Posterior vena cava (tissue), 2 donors: Measurements from ENCODE around the gene CD3D. TPM values are rescaled to one million over a fixed set of nuclear protein-coding genes. Genes with fewer than 3 reads are reported as not detected.
"Not testable (repeated sequence)": the region's sequence is repeated elsewhere in the genome, so short reads cannot be mapped to it uniquely, and the experiment has no call there.

ENCODE experiments used
- DNase-seq: peaks from one replicate; pipeline ENCODE4 v3.0.0-alpha.2; 2020; ENCODE audit warnings: low spot score
- intact Hi-C, 2 donors: fragments of 100-400 bp; cut with DNase I; formaldehyde crosslinking; loops; one replicate each; pipeline versions ENCODE4 v1.14.1 to v1.14.2; 2022 to 2023
- total RNA-seq, 2 donors: library from RNA; stranded (reverse); fragmentation: NEBNext Ultra II Directional; extraction: Animal tissue kit (Norgen Biotek cat#: 25700); gene quantifications; one replicate each; pipeline ENCODE4 v1.2.1, GENCODE V29; 2021
- donor health status: DM: yes; HTN: yes; CAD: no.
- donor health status: DM: yes; HTN: yes; CAD: no.

CD3D gene
- total RNA-seq, 2 donors from 2014 or later: 1.2 TPM; not detected in 1

DNA sequence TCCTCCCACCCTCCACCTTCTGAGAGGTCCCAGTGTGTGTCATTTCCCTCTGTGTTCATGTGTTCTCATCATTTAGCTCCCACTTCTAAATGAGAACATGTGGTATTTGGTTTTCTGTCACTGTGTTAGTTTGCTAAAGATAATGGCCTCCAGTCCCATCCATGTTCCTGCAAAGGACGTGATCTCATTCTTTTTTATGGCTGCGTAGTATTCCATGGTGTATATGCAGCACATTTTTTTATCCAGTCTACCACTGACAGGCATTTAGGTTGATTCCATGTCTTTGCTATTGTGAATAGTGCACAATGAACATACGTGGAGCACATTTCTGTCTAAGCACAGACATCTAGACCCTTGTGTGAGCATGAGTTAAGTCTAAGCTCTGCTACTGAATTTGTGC is 32.2 kb downstream of the CD3D start:
- no peak for DNase-seq
- intact Hi-C loops: no loop called here

DNA sequence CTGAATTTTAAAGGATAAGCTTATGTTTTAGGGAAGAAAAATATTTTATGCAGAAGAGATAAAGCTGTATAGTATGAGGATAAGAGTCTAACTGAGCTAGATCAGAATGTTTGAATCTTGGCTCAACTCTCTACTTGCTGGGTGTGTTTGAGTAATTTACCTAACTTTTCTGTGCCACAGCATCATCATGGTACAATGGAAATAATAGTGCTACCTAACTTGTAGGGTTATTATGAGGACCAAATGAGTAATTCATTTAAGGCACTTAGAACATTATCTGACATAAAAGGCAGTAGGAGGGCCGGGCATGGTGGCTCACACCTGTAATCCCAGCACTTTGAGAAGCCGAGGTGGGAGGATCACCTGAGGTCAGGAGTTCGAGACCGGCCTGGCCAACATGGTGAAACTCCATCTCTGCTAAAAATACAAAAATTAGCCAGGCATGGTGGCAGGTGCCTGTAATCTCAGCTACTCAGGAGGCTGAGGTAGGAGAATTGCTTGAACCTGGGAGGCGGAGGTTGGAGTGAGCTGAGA is 33.4 kb downstream of the CD3D start:
- DNase-seq, intact Hi-C loops: not testable (repeated sequence)

DNA sequence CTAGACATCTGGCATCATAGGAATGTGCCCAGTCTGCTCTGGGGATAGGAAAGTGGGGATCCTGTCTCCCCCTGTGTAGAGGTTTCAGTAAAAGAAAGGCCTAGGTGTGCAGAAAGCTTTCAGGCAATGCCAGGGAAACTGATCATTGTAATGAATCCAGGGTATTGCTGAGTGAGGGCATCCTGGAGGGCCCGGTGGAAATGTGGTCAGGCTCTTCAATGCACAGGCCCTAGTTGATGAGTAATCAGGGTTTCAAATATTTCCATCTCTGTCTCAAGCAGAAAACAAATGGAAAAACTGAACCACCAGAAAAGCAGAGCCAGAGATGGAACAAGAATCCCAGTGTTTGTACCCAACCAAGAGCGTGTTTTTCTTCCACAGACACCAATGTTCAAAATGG is 35.9 kb downstream of the CD3D start:
- DNase-seq: no peak
- intact Hi-C loops: no loop called here

DNA sequence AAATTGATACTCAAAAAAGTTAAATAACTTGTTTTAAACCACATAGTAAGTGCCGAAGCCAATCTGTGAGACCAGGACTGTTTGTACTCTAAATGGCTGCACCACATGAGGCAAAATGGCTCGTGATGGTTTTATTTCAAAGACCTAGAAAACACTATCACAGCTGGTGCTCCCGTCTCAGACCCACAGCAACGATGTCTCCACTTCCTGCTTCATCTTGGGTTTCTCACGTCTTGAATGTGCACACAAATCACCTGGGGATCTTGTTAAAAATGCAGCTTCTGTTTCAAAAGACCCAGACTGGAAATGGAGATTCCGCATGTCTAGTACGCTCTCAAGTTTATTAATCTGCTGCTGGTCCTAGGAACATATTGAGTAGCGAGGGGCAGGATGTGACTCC is 36.8 kb downstream of the CD3D start:
- DNase-seq: no peak
- intact Hi-C loops: no loop called here

DNA sequence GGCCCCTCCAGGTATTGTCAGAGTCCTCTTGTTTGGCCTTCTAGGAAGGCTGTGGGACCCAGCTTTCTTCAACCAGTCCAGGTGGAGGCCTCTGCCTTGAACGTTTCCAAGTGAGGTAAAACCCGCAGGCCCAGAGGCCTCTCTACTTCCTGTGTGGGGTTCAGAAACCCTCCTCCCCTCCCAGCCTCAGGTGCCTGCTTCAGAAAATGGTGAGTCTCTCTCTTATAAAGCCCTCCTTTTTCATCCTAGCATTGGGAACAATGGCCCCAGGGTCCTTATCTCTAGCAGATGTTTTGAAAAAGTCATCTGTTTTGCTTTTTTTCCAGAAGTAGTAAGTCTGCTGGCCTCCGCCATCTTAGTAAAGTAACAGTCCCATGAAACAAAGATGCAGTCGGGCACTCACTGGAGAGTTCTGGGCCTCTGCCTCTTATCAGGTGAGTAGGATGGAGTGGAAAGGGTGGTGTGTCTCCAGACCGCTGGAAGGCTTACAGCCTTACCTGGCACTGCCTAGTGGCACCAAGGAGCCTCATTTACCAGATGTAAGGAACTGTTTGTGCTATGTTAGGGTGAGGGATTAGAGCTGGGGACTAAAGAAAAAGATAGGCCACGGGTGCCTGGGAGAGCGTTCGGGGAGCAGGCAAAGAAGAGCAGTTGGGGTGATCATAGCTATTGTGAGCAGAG is 37.8 kb downstream of the CD3D start, which contains the start of gene CD3E:
Gene CD3E, plus strand, starts transcription at position 163 of the 681 bp plus-strand sequence. Its CDS starts 223 bp downstream, at position 386.
- intact Hi-C loops: no loop called here

DNA sequence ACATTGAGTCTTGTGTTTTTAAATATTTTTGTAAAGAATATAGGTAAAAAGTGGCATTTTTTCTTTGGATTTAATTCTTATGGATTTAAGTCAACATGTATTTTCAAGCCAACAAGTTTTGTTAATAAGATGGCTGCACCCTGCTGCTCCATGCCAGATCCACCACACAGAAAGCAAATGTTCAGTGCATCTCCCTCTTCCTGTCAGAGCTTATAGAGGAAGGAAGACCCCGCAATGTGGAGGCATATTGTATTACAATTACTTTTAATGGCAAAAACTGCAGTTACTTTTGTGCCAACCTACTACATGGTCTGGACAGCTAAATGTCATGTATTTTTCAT is 38.3 kb downstream of the CD3D start:
- intact Hi-C loops: no loop called here
- DNase-seq: no peak

More for the DNA sequence above, 37.8 kb downstream of the CD3D start, which contains the start of gene CD3E:
- no peak for DNase-seq

DNA sequence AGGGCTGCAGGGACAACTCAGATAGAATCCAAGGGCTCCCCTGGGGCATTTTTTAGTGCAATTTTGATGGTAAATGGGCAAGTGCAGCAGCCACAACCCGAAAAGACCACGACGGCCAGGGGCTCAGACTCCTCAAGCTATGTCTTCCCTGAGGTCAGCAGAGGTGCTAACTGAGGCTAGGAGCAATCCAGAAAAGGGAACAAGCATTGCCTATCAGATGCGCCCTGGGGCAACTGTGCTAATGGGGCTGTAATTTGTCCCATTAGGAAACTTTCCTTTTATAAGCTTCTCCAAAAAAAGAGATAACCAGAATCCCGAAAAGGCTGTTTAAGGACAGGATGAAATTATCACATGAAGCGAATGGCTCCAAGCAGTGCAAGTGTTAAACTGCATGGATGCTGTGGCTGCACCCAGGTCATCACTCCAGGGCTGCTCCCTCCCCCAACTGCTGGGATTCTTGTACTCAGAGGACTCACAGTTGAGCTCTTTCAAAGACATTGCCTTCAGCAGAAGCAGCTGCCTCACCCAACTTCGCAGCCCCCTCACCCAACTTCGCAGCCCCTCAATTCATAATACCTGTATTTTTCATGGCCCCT is 40.8 kb downstream of the CD3D start:
- intact Hi-C loops: no loop called here
- DNase-seq: no peak

DNA sequence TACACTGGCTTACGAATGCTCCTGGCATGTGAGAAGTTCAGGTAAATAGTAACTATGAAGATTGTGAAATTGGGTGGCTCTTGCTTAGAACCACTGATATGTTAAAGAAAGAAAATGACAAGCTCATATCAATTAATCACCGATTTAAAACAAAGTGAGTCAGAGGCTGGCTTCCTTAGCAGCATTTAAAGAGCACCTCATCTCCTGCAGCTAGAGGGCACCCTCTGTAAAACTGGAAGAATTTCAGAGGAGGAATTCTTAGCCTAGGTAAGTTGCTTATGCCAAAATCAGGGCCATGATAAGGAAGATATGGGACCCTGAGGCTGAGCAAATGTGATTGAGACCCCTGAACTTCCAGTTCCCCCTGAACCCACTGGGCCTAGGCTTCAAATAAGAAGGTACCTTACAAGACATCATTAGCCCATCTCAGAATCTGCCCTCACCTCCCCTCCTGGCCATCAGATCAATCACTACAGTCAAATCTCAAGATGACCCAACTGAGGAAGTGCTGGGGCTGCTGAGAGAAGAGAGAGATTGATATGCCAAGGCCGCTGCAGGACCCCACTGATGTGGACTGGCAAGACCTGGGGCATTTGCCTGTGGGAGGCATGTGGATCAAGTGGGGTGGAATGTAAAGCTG is 46.6 kb downstream of the CD3D start:
- intact Hi-C loops: no loop called here
- DNase-seq: no peak

DNA sequence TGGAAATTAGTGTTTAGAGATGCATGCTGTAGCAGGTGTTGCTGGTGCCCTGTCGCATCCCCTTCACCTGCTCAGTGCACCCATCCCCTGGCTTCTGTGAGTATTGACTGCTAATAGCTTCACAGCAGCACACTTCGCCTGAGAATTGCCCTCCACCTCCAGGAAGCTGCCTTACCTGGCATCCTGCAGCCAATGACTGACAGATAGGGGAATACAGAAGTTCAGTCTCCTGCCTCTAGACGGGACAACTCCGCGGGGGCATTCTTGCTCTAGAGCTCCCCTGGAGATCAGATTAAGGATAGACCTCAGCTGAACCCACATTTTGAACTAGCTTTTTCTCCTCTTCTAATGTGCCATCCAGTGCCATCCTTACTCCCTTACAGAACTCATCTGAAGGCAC is 47.3 kb downstream of the CD3D start:
- no peak for DNase-seq
- intact Hi-C loops: no loop called here

DNA sequence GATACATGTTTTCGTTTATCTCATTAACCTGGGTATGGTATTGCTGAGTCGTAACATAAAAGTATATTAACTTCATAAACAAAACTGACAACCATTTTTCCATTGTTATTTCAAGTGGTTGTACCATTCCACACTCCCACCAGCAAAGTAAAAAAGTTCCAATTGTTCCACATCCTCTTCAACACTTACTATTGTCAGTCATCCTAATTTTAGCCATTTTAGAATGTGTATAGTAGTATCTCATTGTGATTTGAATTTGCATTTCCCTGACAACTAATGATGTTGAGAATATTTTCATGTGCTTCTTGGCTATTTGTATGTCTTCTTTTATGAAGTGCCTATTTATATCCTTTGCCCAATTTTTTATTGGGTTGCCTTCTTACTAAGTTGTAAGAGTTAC is 48.5 kb downstream of the CD3D start:
- intact Hi-C loops: no loop called here
- no peak for DNase-seq

DNA sequence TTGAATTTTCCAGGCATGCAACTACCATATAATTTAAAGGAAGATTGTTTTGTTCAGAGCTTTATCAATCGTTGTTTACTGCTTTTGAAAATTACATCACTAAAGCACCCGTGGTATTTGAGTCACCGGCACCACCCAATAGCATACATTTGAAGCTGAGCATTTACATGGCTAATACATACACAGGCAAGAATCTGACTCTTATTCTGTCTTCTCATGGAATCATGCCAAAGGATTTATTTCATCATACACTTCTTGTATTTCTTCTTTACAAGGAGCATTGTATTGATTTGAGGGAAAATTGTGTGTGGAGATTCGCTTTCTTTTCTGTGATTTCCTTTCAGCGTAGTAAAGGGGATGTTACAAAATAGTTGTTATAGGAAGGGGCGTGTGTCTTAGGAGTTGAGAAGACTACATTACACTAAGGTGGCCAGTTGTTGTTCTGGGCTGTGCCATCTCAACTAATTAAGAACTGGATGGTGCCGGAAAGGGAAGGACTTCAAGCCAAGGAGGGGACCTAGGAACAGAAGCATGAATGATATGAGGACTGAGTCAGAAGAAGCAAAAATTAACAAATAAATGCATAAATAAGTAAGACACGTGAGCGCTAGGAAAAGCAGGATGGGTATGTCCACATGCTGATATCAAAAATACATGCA is 50.9 kb downstream of the CD3D start:
- intact Hi-C loops: no loop called here

DNA sequence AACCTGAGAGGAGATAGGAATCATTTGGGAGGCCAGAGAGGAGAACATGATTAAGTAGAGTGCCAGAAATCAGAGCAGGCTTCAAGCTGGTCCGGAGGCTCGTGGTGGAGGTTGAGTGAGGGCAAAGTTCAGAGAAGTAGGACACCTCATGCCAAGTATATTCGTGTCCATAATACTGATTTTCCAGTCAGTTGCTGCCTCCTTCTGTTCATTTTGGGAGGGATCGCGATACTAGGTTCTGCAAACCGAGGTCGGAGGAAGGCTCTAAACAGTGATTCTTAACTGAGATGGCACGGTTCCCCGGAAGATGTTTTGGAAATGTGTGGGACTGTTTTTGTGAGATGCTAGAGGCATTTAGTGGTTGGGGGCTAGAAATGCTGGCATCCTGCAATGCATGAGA is 51.6 kb downstream of the CD3D start:
- intact Hi-C loops: no loop called here
- DNase-seq: no peak

More for the DNA sequence above, 50.9 kb downstream of the CD3D start:
- DNase-seq: no peak

DNA sequence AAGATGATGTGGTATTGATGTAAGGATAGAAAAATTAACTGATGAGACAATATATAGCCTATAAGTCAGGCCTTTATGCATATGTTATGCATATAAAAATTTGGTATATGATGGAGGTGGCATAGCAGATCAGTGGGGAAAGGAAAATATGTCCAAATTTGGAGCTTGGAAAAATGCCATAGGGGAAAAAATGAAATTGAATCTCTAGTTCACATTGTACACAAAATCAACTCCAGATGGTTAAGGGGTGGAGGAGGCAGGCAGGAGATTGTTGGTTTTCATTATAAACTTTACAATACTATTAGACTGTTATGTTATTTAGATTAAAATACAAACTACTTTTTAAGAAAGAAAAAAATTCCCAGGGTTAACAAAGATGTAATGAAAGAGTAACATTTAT is 53.1 kb downstream of the CD3D start:
- intact Hi-C loops: no loop called here
- DNase-seq: no peak

Other genes starting within 250 kb of the CD3D start
- gene SCN4B, start 189.9 kb downstream of the CD3D start, total RNA-seq: 1 to 10 TPM; 3.5 to 9.8 TPM
- gene SCN2B, start 166.1 kb downstream of the CD3D start, total RNA-seq: 1 to 10 TPM in 1 of 2 donors, under 1 TPM in 1; 0.14 to 1.4 TPM
- gene JAML, start 117.7 kb downstream of the CD3D start, total RNA-seq: 1 to 10 TPM; 3.8 to 7.0 TPM
- 1 to 10 TPM in 1 of 2 donors, under 1 TPM in 1; 0.52 to 1.6 TPM for gene MPZL3, start 90.3 kb downstream of the CD3D start, total RNA-seq
- gene MPZL2, start 78.4 kb downstream of the CD3D start, total RNA-seq: 10 to 100 TPM; 29.8 to 53.3 TPM
- gene CD3E, start 38.0 kb downstream of the CD3D start, total RNA-seq: 1 to 10 TPM; 1.3 to 1.8 TPM
- gene CD3G, start 1.6 kb upstream of the CD3D start, total RNA-seq: 1 to 10 TPM in 1 of 2 donors, under 1 TPM in 1; 0.57 to 1.1 TPM
- 10 to 100 TPM; 31.1 to 34.1 TPM for gene UBE4A, start 16.9 kb upstream of the CD3D start, total RNA-seq
- 100 to 1,000 TPM; 121 to 146 TPM for gene ATP5MG, start 58.9 kb upstream of the CD3D start, total RNA-seq
- gene KMT2A, start 93.8 kb upstream of the CD3D start, total RNA-seq: 10 to 100 TPM; 47.3 to 59.7 TPM
- under 1 TPM in 1 of 2 donors, not detected in 1; 0.43 TPM for gene TTC36, start 184.8 kb upstream of the CD3D start, total RNA-seq
- gene TMEM25, start 188.5 kb upstream of the CD3D start, total RNA-seq: 10 to 100 TPM; 20.5 to 22.8 TPM
- 10 to 100 TPM; 15.9 TPM for gene IFT46, start 223.2 kb upstream of the CD3D start, total RNA-seq
- 100 to 1,000 TPM; 148 to 176 TPM for gene ARCN1, start 229.7 kb upstream of the CD3D start, total RNA-seq